NT2/D1 (cell line): ENCODE results near the gene FREM2.

Source experiments
- DNase-seq: peaks from one replicate; pipeline ENCODE4 v3.0.0-alpha.2; 2011; ENCODE audit warnings: low read depth, low spot score
- H3K27me3 ChIP-seq: 2 replicates; pipeline ENCODE4 v1.6.0; 2011; ENCODE audit warnings: mild to moderate bottlenecking; ENCODE audit not compliant: insufficient read length, insufficient read depth
- H3K36me3 ChIP-seq: 2 replicates; pipeline ENCODE4 v1.6.1; 2011; ENCODE audit warnings: mild to moderate bottlenecking, low read length, mixed read lengths; ENCODE audit not compliant: insufficient read depth, insufficient read length
- H3K4me1 ChIP-seq: 2 replicates; pipeline ENCODE4 v1.5.1; 2011; ENCODE audit not compliant: insufficient read depth, insufficient read length
- H3K4me3 ChIP-seq: 2 replicates; pipeline ENCODE4 v1.5.1; 2011; ENCODE audit warnings: low read depth; ENCODE audit not compliant: insufficient read length
- H3K9ac ChIP-seq: 2 replicates; pipeline ENCODE4 v1.6.0; 2011; ENCODE audit warnings: low read depth; ENCODE audit not compliant: insufficient read length
- H3K9me3 ChIP-seq: 2 replicates; pipeline ENCODE4 v1.5.1; 2011; ENCODE audit warnings: mild to moderate bottlenecking, low read length; ENCODE audit not compliant: insufficient read depth
- SUZ12 ChIP-seq: IDR thresholded peaks from 2 replicates; pipeline ENCODE4 v1.6.1; 2011; ENCODE audit not compliant: insufficient read length, insufficient read depth; ENCODE audit errors: extremely low read depth
- YY1 ChIP-seq: IDR thresholded peaks from 2 replicates; pipeline ENCODE4 v1.6.1; 2011; ENCODE audit not compliant: insufficient read length, insufficient read depth
- ZNF274 ChIP-seq: IDR thresholded peaks from 2 replicates; pipeline ENCODE4 v1.6.1; 2011; ENCODE audit warnings: mild to moderate bottlenecking, low read depth, low read length

Gene FREM2

DNA sequence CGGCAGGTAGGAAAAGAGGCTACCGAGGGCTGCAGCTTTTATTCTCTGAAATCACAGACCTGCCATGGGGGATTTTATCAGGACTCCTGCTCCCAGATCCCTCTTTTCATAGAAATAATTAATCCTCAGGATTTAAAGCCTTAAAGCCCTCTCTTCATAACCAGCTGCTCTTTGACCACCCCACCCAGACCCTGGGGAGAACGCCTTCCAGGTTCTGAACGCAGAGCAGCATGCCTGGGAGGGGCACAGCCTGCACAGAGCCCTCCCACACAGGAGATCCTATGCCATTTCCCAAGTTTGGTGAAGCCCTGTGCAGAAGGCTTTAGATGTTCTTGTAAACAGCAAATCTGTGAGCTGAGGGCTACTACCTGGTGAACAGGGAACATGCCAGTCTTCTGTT, 212.7 kb downstream of the FREM2 start:
- Histone ChIP-seq H3K9ac (no peak overlapping the region), H3K4me1 (no peaks in the 10 kb centered on the region), H3K36me3 (no peaks in the 10 kb centered on the region), H3K4me3 (no peak overlapping the region), H3K27me3 (no peaks in the 10 kb centered on the region), H3K9me3 (no peaks in the 10 kb centered on the region)
- DNase-seq = no peak
- TF ChIP-seq ZNF274 (no peak), YY1 (no peak), SUZ12 (no peak)

DNA sequence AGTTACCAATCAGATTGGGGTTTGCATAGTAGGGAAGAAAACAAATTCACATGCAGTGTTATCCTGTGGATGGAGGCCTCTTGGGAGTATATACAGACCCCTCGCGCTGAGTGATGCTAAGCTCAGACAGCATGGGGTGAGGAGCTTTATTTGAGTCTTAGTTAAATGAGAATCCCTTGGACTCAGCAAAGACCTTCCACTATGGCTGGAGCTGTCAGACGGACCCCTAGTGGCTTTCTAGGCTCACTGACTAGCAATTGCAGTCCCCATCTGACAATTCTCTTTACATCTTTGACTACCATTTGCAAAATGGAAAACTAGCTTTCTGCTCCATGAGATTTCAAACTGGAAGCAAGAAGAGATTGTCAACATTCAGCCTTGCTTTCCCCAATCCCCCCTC, 213.3 kb downstream of the FREM2 start:
- Histone ChIP-seq H3K9ac (no peak overlapping the region), H3K4me3 (no peak overlapping the region), H3K27me3 (no peaks in the 10 kb centered on the region), H3K9me3 (no peaks in the 10 kb centered on the region), H3K4me1 (no peaks in the 10 kb centered on the region), H3K36me3 (no peaks in the 10 kb centered on the region)
- no peak for DNase-seq
- TF ChIP-seq ZNF274 (no peak), YY1 (no peak), SUZ12 (no peak)

DNA sequence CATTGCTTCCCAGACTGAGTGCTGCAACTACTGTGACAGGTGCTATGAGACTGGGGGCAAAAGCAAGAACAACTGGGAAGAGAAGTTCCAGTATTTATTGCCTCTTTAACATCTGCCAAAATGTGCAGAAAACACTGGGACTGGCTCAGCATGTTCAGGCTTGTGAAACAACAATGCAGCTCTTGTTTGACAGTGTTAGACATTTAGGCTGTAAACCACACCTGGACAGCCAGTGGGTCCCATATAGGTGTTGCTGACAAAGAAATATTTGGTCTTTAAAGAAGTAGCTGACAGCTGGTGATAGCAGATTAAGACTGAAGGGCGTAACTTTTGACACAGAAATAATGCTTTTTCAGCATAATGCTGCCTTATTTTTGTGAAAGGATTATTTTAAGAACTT, 215.7 kb downstream of the FREM2 start:
- Histone ChIP-seq H3K36me3 (no peaks in the 10 kb centered on the region), H3K9me3 (no peaks in the 10 kb centered on the region), H3K4me1 (no peaks in the 10 kb centered on the region), H3K9ac (no peak overlapping the region), H3K4me3 (no peak overlapping the region), H3K27me3 (no peaks in the 10 kb centered on the region)
- no peak for DNase-seq
- TF ChIP-seq YY1 (no peak), SUZ12 (no peak), ZNF274 (no peak)

DNA sequence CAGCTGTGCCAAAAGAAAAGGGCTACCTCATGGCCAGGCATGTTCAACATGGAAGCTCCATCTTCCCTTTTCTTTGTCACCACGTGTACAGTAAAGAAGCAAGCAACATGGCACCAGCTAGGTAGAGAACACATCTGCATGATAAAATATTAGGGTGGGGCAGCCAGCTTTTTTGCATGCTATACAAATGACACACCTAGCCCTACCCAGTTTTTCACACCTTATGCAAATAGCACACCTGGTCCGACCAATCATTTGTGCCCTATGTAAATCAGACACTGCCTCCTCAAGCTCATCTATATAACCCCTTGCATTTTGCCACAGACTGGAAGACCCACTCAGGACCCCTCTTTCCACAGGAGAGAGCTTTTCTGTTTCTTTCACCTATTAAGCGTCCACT, 218.2 kb downstream of the FREM2 start:
- no peaks in the 10 kb centered on the region for H3K36me3 ChIP-seq
- H3K4me3 ChIP-seq = no peak overlapping the region
- no peaks in the 10 kb centered on the region for H3K9me3 ChIP-seq
- H3K27me3 ChIP-seq = no peaks in the 10 kb centered on the region
- TF ChIP-seq YY1 (no peak), SUZ12 (no peak), ZNF274 (no peak)
- DNase-seq = no peak
- H3K9ac ChIP-seq = no peak overlapping the region
- no peaks in the 10 kb centered on the region for H3K4me1 ChIP-seq

DNA sequence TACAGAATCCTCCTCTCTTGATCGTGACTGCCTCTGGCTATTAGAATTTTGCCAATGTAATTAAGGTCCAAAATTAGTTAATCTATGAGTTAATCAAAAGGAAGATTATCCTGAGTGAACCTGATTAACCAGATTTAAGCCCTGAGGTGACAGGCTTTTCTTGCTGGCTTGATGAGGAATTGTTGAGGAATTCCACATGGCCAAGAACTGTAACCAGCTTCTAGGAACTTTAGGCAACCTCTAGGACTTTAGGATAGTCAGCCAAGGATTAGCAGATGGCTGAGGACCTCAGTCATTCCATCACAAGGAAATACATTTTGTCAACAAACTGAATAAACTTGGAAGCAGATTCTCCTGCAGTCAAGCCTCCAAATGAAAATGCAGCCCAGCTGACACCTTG, 219.0 kb downstream of the FREM2 start:
- Histone ChIP-seq H3K4me3 (no peak overlapping the region), H3K36me3 (no peaks in the 10 kb centered on the region), H3K4me1 (no peaks in the 10 kb centered on the region), H3K9ac (no peak overlapping the region), H3K9me3 (no peaks in the 10 kb centered on the region), H3K27me3 (no peaks in the 10 kb centered on the region)
- TF ChIP-seq YY1 = no peak
- DNase-seq = no peak

GRCh38 chr13:38908574-38908973, 221.7 kb downstream of the FREM2 start:
- no peak overlapping the region for H3K9ac ChIP-seq

DNA sequence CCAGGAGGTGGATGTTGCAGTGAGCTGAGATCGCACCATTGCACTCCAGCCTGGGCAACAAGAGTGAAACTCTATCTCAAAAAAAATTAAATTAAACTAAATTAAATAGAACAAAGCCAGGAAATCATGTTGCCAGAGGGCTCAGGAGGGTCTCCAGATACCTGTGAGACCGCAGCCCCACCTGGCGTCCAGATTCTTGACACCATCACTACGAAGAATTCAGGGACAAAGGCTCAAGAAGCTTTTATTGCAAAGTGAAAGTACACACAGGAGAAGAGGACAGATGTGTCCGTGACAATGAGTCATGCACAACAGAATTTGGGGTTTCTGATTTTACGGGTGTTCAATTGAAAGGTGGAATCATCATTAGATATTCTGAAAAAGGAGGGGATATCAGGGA, 227.2 kb downstream of the FREM2 start:
- TF ChIP-seq YY1 (no peak), ZNF274 (no peak), SUZ12 (no peak)
- no peaks in the 10 kb centered on the region for H3K27me3 ChIP-seq
- no peak for DNase-seq
- no peaks in the 10 kb centered on the region for H3K36me3 ChIP-seq
- no peaks in the 10 kb centered on the region for H3K9me3 ChIP-seq
- no peak overlapping the region for H3K9ac ChIP-seq
- no peak overlapping the region for H3K4me3 ChIP-seq
- no peaks in the 10 kb centered on the region for H3K4me1 ChIP-seq

More at GRCh38 chr13:38908574-38908973, 221.7 kb downstream of the FREM2 start:
- Histone ChIP-seq H3K36me3 (no peaks in the 10 kb centered on the region), H3K9me3 (no peaks in the 10 kb centered on the region), H3K27me3 (no peaks in the 10 kb centered on the region), H3K4me3 (no peak overlapping the region), H3K4me1 (no peaks in the 10 kb centered on the region)
- TF ChIP-seq YY1 (no peak), ZNF274 (no peak), SUZ12 (no peak)
- no peak for DNase-seq

GRCh38 chr13:38921081-38921480, 234.2 kb downstream of the FREM2 start:
- Histone ChIP-seq H3K27me3 (no peaks in the 10 kb centered on the region), H3K9ac (no peak overlapping the region), H3K4me1 (no peaks in the 10 kb centered on the region), H3K4me3 (no peak overlapping the region), H3K9me3 (no peaks in the 10 kb centered on the region), H3K36me3 (no peaks in the 10 kb centered on the region)
- TF ChIP-seq YY1 = no peak
- TF ChIP-seq ZNF274 = no peak
- no peak for TF ChIP-seq SUZ12
- no peak for DNase-seq
